NCI-H82 treated with DMSO at 0.1 percent for 48 hours (cell line): Measurements from ENCODE around the gene METTL6.
A peak's percentile ranks its signal among the peaks of the same experiment; 100 is the strongest.
"Not testable (repeated sequence)": the region's sequence is repeated elsewhere in the genome, so short reads cannot be mapped to it uniquely, and the experiment has no call there.

Source experiments
- DNase-seq: peaks from one replicate; lab custom pipeline; 2025; ENCODE audit not compliant: unreplicated experiment; lab: John Stamatoyannopoulos, UW

The METTL6 gene

DNA sequence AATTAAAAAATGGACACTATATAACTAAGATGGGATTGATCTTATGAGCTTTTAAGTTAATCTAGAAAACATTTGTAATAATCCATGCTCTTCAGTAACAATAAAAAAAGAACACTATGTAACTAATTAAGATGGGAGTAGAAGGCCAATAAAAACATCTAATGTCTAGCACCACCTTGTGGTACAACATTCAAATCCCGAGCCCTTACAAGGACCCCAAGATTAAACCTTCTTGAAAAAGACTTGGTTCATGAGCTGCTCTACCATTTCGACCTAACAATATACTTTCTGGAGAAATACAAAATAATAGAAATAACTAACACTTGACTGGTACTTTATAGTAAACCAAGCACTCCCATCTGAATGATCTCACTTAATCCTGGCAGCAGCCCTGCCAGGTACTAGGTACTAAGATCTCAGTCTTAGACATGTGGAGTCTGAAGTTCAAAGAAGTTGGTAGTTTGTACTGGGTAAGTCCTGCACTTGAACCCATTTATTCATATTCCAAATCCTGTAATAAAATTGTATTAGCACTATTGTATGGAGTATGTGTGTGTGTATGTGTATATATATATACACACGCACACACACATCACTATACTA is 21.8 kb downstream of the METTL6 start:
- peak; percentile 20 for DNase-seq

- DNase-seq, result no peak
Measured at GRCh38 chr3:15404767-15405166, 22.6 kb downstream of the METTL6 start.

DNA sequence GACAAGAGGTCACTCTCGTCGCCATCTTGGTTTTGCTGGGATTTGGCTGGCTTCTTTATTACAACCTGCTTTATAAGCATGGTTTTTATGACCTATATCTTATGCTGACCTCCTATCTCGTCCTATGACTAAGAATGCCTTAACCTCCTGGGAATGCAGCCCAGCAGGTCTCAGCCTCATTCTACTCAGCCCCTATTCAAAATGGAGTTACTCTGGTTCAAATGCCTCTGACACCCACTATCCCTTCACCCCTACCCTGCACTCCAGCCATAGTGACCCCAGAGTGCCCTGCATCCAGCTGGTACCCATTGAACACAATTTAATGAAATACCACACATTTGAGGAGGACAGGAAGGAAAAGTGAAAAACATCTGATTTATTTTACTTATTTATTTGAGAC is 23.4 kb downstream of the METTL6 start:
- no peak for DNase-seq

- DNase-seq, result no peak
Measured at GRCh38 chr3:15403495-15403894, 23.8 kb downstream of the METTL6 start.

DNA sequence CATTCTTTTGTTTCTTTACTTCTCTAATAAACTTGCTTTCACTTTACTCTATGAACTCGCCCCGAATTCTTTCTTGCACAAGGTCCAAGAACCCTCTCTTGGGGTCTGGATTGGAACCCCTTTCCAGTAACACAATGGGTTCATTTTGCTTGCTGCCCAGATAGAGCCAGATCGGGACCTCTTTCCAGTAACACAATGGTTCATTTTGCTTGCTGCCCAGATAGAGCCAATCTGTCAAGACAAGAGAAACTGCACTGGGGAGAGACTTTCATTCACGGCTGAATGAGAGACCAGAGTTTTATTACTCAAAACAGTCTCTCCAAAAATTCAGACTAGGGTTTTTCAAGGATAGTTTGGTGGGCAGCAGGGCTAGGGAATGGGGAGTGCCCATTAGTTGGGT is 25.4 kb downstream of the METTL6 start:
- DNase-seq, result no peak

DNA sequence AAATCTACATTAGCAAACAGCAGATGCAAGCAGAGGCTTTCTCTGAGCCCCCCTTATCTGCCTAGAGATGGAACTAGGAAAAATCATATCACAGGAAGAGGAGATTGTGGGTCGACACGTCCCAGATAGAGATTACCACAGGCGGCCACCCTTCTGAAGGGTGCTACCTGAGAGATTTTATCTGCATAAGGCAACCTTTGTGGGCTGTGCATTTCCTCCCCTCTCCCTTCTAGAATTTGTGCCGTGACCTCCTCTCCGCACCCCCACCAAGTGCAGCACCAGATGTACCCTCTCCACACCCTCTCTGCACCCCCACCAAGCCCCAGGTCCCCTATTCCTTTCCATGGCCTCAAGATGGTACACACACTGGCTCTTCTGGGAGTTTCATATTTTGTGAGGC is 27.4 kb downstream of the METTL6 start:
- no peak for DNase-seq

DNA sequence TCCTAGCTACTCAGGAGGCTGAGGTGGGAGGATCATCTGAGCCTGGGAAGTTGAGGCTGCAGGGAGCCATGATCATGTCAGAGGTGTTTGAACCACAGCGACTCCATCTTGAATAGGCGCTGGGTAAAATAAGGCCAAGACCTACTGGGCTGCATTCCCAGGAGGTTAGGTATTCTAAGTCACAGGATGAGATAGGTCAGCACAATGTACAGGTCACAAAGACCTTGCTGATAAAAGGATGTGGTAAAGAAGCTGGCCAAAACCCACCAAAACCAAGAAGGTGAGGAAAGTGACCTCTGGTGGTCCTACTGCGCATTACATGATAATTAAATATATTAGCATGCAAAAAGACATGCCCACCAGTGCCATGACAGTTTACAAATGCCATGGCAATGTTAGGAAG is 28.6 kb downstream of the METTL6 start:
- DNase-seq, result peak; percentile 3

DNA sequence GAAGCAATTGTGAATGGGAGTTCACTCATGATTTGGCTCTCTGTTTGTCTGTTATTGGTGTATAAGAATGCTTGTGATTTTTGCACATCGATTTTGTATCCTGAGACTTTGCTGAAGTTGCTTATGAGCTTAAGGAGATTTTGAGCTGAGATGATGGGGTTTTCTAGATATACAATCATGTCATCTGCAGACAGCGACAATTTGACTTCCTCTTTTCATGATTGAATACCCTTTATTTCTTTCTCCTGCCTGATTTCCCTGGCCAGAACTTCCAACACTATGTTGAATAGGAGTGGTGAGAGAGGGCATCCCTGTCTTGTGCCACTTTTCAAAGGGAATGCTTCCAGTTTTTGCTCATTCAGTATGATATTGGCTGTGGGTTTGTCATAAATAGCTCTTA is 34.1 kb downstream of the METTL6 start:
- not testable (repeated sequence) for DNase-seq

GRCh38 chr3:15391007-15391406 is 36.3 kb downstream of the METTL6 start:
- no peak for DNase-seq

DNA sequence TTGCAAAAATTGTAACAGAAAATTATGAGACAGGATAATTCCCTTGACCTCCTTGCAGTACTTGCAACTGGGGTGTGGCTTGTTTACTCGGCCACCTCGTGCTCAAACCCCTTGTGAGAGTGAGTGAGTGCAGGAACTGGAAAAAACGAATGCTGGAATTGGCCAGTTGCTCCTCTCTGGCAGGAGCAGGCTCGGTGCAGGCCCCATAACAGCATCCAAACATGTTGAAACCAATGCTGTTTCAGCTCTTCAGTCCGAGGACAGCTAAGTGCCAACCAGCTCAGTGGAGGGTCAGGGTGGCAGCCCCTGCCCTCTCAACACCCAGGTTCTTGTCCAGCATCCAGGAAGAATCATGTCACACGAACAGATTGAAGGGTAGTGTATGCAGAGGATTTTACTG is 36.9 kb downstream of the METTL6 start:
- DNase-seq, result no peak

DNA sequence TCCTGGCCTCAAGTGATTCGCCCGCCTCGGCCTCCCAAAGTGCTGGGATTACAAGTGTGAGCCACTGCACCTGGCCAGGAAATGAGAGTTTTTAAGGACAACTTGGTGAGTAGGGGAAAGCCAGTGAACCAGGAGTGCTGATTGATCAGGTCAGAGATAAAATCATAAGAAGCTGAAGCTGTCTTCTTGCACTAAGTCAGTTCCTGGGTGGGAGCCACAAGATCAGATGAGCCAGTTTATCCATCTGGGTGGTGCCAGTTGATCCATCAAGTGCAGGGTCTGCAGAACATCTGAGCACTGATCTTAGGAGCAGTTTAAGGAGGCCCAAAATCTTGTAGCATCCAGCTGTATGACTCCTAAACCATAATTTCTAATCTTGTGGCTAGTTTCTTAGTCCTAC is 39.0 kb downstream of the METTL6 start:
- not testable (repeated sequence) for DNase-seq

DNA sequence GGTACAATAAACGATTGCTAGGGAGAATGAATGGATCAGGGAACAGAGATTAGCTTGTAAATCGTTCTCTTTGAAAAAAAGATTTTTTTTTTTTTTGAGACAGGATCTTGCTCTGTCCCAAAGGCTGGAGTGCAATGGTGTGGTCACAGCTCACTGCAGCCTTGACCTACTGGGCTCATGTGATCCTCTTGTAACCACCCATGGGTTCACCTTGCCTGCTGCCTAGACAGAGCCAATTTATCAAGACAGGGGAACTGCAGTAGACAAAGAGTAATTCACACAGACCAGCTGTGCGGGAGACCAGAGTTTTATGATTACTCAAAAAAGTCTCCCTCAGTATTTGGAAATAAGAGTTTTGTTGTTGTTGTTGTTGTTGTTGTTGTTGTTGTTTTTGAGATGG is 39.6 kb downstream of the METTL6 start:
- no peak for DNase-seq

GRCh38 chr3:15387171-15387581 is 40.2 kb downstream of the METTL6 start:
- DNase-seq, result no peak

DNA sequence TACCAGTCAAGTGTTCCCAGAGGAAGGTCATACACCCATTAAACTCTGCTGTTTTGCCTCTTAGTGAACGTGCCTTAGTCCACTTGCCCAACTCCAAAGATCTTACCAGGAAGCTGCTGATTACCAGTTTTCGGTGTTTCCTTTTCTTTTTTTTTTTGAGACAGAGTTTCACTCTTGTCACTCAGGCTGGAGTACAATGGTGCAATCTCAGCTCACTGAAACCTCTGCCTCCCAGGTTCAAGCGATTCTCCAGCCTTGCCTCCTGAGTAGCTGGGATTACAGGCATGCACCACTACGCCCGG is 40.7 kb downstream of the METTL6 start:
- DNase-seq, result not testable (repeated sequence)

DNA sequence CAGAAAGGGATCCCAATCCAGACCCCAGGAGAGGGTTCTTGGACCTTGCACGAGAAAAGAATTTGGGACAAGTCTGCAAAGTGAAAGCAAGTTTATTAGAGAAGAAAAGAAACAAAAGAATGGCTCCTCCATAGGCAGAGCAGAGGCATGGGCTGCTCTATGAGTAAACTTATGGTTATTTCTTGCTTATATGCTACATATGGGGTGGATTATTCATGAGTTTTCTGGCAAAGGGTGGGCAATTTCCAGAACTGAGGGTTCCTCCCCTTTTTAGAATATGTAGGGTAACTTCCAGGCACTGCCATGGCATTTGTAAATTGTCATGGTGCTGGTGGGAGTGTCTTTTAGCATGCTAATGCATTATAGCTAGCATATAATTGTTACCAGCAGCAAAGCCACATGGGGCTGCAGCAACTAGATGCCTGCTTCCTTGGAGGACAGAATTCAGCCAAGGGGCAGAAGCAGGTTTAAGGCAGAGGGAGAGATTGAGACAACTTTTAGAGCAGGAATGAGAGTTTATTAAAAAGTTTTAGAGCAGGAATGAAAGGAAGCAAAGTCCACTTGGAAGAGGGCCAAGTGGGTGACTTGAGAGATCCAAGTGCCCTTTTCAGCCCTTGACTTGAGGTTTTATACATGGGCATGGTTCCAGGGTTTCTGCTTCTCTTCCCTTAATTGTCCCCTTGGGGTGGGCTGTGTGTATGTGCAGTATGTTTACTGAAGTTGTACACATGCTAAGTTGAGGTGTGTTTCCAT is 41.3 kb downstream of the METTL6 start:
- no peak for DNase-seq

- not testable (repeated sequence) for DNase-seq
Measured at GRCh38 chr3:15385238-15385695, 42.1 kb downstream of the METTL6 start.

DNA sequence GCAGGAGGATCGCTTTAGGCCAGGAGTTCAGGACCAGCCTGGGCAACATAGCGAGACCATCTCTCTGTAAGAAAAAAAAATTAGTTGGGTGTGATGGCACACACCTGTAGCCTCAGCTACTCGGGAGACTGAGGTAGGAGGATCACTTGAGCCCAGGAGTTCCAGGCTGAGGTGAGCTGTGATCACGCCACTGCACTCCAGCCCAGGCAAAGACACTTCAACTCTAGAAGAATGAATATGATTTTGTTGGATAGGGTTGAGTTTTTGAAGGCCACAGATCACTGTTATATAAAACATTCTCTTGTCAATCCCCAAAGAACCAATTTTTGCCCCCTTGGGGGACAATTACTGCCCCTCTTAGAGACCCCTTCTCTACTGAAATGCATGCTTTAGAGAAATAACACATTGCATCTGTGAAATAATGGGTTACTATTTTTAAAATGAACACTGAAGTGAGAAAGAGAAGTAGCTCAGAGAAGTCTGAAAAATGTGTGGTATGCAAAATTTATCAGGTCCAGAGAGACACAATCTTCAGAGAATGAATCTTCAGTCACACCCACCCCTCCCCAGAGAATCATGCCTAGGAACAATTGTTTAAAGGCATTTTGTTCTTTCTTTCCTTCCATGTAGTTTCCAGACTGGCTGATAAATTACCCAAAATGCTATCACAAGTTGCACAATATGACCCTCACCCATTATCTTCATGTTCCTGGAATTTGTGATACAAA is 42.7 kb downstream of the METTL6 start:
- DNase-seq, result no peak

GRCh38 chr3:15382405-15382923 is 44.9 kb downstream of the METTL6 start:
- DNase-seq, result no peak

GRCh38 chr3:15380980-15381890 is 46.1 kb downstream of the METTL6 start:
- DNase-seq, result no peak

- DNase-seq, result peak; percentile 73
Measured at GRCh38 chr3:15377961-15378791, 49.2 kb downstream of the METTL6 start.
